GM12872 (cell line): Measurements from ENCODE around the gene BCL2L1.
A peak's percentile ranks its signal among the peaks of the same experiment; 100 is the strongest.

Experiments
- TF ChIP-seq, protein P1 (sequence below): IDR thresholded peaks from 3 replicates; pipeline ENCODE4 v1.5.1; 2011; ENCODE audit warnings: low read depth, mild to moderate bottlenecking, low read length, moderate library complexity; ENCODE audit not compliant: insufficient read depth

Gene BCL2L1

DNA sequence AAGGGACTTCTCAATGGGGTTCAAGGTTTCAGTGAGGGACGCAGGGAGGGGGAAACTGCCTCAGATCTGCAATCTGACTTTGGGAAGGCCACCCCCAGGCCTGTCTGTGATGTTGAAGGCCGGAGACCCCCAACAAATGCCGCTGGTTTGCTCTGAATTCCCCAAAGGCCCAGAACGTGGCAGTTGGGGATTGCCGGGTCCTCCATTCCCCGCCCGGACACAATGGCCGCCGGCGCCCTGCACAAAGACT lies 326 bp upstream of the BCL2L1 start:
- TF ChIP-seq, protein P1, sequence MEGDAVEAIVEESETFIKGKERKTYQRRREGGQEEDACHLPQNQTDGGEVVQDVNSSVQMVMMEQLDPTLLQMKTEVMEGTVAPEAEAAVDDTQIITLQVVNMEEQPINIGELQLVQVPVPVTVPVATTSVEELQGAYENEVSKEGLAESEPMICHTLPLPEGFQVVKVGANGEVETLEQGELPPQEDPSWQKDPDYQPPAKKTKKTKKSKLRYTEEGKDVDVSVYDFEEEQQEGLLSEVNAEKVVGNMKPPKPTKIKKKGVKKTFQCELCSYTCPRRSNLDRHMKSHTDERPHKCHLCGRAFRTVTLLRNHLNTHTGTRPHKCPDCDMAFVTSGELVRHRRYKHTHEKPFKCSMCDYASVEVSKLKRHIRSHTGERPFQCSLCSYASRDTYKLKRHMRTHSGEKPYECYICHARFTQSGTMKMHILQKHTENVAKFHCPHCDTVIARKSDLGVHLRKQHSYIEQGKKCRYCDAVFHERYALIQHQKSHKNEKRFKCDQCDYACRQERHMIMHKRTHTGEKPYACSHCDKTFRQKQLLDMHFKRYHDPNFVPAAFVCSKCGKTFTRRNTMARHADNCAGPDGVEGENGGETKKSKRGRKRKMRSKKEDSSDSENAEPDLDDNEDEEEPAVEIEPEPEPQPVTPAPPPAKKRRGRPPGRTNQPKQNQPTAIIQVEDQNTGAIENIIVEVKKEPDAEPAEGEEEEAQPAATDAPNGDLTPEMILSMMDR = no peak

DNA sequence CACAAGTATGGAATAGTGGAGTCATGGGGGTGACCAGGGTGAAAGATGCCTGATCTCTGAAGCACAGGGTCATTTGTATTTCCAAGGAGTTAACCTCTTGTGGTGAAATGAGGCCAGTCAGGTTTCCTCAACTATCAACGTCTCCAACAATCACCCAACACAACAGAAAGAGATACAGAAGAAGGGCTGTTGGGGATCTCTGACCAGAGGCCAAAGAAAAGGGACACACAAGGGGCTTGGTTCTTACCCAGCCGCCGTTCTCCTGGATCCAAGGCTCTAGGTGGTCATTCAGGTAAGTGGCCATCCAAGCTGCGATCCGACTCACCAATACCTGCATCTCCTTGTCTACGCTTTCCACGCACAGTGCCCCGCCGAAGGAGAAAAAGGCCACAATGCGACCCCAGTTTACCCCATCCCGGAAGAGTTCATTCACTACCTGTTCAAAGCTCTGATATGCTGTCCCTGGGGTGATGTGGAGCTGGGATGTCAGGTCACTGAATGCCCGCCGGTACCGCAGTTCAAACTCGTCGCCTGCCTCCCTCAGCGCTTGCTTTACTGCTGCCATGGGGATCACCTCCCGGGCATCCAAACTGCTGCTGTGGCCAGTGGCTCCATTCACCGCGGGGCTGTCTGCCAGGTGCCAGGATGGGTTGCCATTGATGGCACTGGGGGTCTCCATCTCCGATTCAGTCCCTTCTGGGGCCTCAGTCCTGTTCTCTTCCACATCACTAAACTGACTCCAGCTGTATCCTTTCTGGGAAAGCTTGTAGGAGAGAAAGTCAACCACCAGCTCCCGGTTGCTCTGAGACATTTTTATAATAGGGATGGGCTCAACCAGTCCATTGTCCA lies 1.0 kb downstream of the BCL2L1 start:
- TF ChIP-seq, protein P1 = no peak

- TF ChIP-seq, protein P1 = peak; percentile 54; the same call in 2 of the 3 replicates
Observed at GRCh38 chr20:31720486-31721407, 1.9 kb downstream of the BCL2L1 start.

GRCh38 chr20:31719644-31720485 lies 2.8 kb downstream of the BCL2L1 start:
- TF ChIP-seq, protein P1 = no peak

DNA sequence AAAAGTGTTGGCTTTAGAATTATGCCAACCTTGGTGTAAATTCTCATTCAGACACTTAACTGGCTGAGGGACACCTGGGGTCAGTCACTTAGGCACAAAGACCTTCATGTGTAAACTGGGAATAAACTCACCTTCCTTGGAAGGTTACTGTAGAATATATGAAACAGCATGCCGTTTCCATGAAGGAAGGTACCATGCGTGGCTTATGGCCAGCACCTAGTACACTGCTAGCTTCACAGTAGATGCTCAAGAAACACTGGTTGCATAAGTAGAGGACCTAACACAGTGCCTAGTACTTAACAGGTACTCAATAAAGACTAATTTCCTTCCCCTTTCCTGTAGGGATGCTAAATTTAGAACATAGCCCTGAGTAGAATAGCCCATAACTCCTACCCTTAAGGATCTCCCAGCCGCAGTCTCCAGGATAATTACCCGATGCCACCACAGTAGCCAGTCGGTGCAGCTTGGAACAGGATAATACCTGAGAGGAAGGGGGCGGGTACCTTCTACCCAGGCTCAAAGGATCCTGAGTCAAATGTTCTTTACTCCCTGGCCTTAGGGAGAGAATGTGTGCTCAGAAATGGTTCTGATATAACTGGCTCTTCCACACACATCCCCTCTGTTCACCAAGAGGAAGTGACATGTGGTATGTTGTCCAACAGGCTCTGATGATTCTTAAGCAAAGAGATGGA lies 3.6 kb downstream of the BCL2L1 start:
- TF ChIP-seq, protein P1 = no peak

DNA sequence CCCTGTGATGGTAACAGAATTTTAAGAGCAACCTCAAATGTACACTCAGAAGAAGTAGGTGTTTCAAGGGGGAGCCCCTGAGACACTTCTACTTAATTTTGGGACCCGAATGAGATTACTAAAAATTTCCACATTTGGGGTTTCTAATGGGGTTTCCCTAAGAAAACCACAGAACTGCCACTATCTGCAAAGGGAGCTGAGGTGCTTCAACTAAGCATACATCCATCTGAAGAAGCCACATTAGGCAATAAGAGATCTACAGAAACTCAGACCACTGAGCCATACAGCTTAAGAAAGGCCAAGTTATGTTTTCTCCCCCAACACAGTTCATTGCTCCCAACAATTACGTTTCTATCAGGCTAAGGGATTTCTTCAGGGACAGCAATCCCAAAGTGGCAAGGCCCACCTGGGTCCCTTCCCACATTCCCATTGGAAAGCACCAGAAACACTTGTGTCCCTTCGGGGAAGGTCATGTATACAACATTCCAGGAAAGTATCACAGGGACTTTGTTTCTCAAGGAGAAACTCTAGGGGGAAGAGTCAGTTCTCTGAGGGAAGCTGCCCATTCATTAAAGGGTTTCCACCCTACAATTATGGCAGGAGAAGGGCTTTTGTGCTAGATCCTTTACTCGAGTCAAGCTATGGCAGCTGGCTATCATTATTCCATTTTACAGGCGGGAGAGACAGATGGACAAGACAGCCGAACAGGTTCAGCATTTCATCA lies 5.0 kb downstream of the BCL2L1 start:
- TF ChIP-seq, protein P1 = no peak
